GM12892 (cell line): ENCODE data around the gene SYTL4.

Source experiments
- POLR2A ChIP-seq: IDR thresholded peaks from 2 replicates; pipeline ENCODE4 v1.6.1; 2011; ENCODE audit warnings: low read depth, low read length, control low read depth
- POLR2AphosphoS5 ChIP-seq: IDR thresholded peaks from 2 replicates; pipeline ENCODE4 v1.6.1; 2011; ENCODE audit warnings: low read depth, low read length, control low read depth

- TF ChIP-seq POLR2A (no peak), POLR2AphosphoS5 (no peak)
Measured at GRCh38 chrX:100659431-100660137, 72.3 kb downstream of the SYTL4 start.
